ENCODE data around the gene TANC1.

Gene TANC1

DNA sequence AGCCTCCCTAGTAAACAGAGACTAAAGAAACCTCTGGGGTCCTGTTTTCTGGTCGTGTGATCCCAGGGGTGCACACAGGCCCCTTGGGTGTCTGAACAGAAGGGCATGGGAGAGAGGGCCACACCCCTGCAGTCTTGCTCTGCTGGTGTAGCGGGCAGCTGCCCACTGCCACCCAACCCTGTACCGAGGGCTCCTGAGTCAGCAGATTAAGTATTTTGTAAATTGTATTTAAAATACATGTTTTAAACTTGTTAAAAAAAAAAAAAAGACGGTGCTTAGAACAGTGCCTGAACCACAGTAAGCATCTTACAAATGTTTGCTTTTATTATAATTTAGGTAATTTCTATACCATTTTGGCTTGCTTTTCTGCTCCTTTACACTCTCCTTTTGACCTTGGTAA lies 113.7 kb downstream of the TANC1 start:
- TF ChIP-seq TAF1 (IDR thresholded peaks at IDR 0.05; ENCODE audit: borderline replicate concordance, insufficient read depth, low read length) = no peak
- no peak for TF ChIP-seq SIN3A (IDR thresholded peaks at IDR 0.05; ENCODE audit: borderline replicate concordance, insufficient read depth, low read length)
- no peak for TF ChIP-seq POLR2AphosphoS5 (IDR thresholded peaks at IDR 0.05; ENCODE audit: low read depth, low read length)
- TF ChIP-seq REST (IDR thresholded peaks at IDR 0.05; ENCODE audit: insufficient read depth in 1 of 2, low read depth in 2 of 2, low read length in 2 of 2) = no peak
- TF ChIP-seq FOXP2 (optimal IDR thresholded peaks at IDR 0.05; ENCODE audit: borderline replicate concordance, extremely low read depth, extremely low read length, insufficient read depth) = no peak

DNA sequence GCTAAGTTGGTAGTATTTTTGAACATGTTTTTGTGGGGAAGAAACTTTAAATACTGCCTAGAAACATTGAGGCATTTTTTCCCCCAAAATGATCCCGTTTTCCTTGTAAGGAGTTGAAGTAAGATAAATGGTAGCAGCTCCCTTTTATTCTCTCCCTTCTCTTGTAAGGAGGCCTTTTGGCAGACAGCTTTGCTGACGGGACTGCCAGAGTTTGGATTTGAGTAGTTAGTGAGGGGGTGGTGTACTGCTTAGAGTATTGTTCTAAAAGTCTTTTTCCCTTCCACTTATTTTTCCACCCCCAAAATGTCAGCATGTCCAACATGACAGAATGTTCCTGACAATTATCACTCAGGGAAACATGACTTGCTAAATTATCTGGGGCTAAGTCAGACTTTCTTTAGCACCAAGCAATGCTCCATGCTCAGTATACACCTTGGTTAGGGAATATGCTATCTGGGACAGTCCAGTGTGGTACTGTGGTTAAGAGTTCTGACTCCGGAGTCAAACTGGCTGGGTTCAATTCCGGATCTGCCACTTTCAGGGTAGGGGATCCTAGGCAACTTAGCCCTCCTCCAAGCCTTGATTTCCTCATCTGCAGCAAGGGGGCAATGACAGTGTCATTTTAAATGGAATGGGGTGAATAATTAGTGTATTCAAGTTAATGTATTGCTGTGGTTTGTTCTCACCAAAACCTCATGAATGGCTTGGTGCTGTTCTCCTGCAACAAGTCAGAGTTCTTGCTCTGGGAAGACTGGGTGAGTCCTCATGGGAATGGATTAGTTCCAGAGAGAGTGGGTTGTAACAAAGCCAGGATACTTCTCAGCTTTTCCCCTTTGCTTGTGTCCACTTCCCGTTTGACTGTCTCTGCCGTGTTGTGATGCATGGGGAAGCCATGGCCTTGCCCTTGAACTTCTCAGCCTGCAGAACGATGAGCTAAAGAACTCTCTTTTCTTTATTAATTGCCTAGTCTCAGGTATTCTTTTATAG lies 116.2 kb downstream of the TANC1 start:
- TF ChIP-seq POLR2AphosphoS5 (IDR thresholded peaks at IDR 0.05; ENCODE audit: low read depth, low read length) = no peak
- TF ChIP-seq REST (IDR thresholded peaks at IDR 0.05; ENCODE audit: insufficient read depth in 1 of 2, low read depth in 2 of 2, low read length in 2 of 2) = no peak
- TF ChIP-seq SIN3A (IDR thresholded peaks at IDR 0.05; ENCODE audit: borderline replicate concordance, insufficient read depth, low read length) = no peak
- TF ChIP-seq TAF1 (IDR thresholded peaks at IDR 0.05; ENCODE audit: borderline replicate concordance, insufficient read depth, low read length) = no peak
- no peak for TF ChIP-seq FOXP2 (optimal IDR thresholded peaks at IDR 0.05; ENCODE audit: borderline replicate concordance, extremely low read depth, extremely low read length, insufficient read depth)

DNA sequence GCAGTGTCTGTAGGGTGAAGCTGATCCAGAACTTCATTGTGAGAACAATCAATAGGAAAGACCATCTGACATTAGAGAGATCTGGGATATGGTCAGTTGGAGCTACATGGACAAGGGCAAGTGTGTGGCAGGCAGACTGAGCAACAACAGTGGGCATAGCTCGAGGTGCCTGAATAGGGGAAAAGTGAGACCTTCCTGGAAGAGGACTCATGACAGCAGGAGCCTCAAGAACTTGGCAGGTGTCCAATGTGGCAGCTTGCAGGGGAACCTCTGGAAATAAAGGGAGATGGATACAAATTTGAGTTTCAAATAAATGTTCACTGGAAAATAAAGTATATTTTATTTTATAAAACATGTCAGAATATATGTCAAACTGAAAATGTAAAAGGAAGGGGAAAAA lies 117.9 kb downstream of the TANC1 start:
- TF ChIP-seq FOXP2 (optimal IDR thresholded peaks at IDR 0.05; ENCODE audit: borderline replicate concordance, extremely low read depth, extremely low read length, insufficient read depth) = no peak
- no peak for TF ChIP-seq POLR2AphosphoS5 (IDR thresholded peaks at IDR 0.05; ENCODE audit: low read depth, low read length)
- no peak for TF ChIP-seq TAF1 (IDR thresholded peaks at IDR 0.05; ENCODE audit: borderline replicate concordance, insufficient read depth, low read length)
- no peak for TF ChIP-seq SIN3A (IDR thresholded peaks at IDR 0.05; ENCODE audit: borderline replicate concordance, insufficient read depth, low read length)
- TF ChIP-seq REST (IDR thresholded peaks at IDR 0.05; ENCODE audit: insufficient read depth in 1 of 2, low read depth in 2 of 2, low read length in 2 of 2) = no peak

GRCh38 chr2:159086826-159087225 lies 118.4 kb downstream of the TANC1 start:
- TF ChIP-seq SIN3A (IDR thresholded peaks at IDR 0.05; ENCODE audit: borderline replicate concordance, insufficient read depth, low read length) = no peak
- no peak for TF ChIP-seq TAF1 (IDR thresholded peaks at IDR 0.05; ENCODE audit: borderline replicate concordance, insufficient read depth, low read length)
- no peak for TF ChIP-seq FOXP2 (optimal IDR thresholded peaks at IDR 0.05; ENCODE audit: borderline replicate concordance, extremely low read depth, extremely low read length, insufficient read depth)
- TF ChIP-seq REST (IDR thresholded peaks at IDR 0.05; ENCODE audit: insufficient read depth in 1 of 2, low read depth in 2 of 2, low read length in 2 of 2) = no peak
- no peak for TF ChIP-seq POLR2AphosphoS5 (IDR thresholded peaks at IDR 0.05; ENCODE audit: low read depth, low read length)

Data from PFSK-1 (cell line).